ENCODE data around the gene SMS. TPM values are rescaled to one million over a fixed set of nuclear protein-coding genes. Genes with fewer than 3 reads are reported as not detected.

Gene SMS
- total RNA-seq, 1 experiment from 2014 or later, result 218 TPM

DNA sequence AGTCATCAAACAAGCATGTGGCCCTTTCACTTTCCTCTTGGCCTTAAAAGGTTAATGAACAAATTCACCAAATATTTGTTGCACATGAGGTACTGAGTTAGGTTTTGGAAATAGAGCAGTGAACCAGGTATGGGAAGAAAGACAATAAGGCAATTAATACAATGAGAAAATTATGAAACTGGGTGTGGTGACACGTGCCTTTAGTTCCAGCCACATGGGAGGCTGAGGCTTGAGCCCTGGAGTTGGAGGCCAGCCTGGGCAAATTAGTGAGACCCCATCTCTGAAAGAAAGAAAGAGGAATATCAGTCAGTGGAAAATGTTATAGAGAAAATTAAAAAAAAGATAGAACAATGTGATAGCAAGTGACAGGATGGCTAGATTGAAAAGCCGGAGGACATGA is 99.7 kb downstream of the SMS start:
- Histone ChIP-seq H3F3A (ENCODE audit: insufficient read depth, low read depth) (no peaks in the 10 kb centered on the region), H3K4me2 (0 out of 2 replicates have a peak overlapping the region, but pooled peaks have one; percentile 34), H3K4me3 (no peak overlapping the region), H3K27ac (peak overlapping the region; percentile 37), H3K36me3 (ENCODE audit: low read depth) (no peaks in the 10 kb centered on the region), H3K27me3 (ENCODE audit: insufficient read depth, low read depth) (no peaks in the 10 kb centered on the region), H3K9me3 (ENCODE audit: insufficient read depth, low read depth) (no peaks in the 10 kb centered on the region), H2AFZ (no peak overlapping the region), H3K4me1 (replicated peaks; ENCODE audit: insufficient read depth) (peaks cover 8% of the 10 kb centered on the region; the same call in 1 of the 2 replicates), H3K9me2 (ENCODE audit: insufficient read depth) (no peaks in the 10 kb centered on the region), H3K79me2 (ENCODE audit: low read depth) (no peaks in the 10 kb centered on the region), H4K20me1 (ENCODE audit: insufficient read depth) (no peaks in the 10 kb centered on the region)
- intact Hi-C loops (cut with micrococcal nuclease; ENCODE audit: unreplicated experiment), result no loop called here
- no TSS peak for BruUV-seq (replicated peaks)
- DNase-seq, result peak in 1 of 2 experiments; percentile 47
- ChIA-PET POLR2A (ENCODE audit: unreplicated experiment) (no interaction called here), CTCF (no interaction called here)
- TF ChIP-seq, protein P1, sequence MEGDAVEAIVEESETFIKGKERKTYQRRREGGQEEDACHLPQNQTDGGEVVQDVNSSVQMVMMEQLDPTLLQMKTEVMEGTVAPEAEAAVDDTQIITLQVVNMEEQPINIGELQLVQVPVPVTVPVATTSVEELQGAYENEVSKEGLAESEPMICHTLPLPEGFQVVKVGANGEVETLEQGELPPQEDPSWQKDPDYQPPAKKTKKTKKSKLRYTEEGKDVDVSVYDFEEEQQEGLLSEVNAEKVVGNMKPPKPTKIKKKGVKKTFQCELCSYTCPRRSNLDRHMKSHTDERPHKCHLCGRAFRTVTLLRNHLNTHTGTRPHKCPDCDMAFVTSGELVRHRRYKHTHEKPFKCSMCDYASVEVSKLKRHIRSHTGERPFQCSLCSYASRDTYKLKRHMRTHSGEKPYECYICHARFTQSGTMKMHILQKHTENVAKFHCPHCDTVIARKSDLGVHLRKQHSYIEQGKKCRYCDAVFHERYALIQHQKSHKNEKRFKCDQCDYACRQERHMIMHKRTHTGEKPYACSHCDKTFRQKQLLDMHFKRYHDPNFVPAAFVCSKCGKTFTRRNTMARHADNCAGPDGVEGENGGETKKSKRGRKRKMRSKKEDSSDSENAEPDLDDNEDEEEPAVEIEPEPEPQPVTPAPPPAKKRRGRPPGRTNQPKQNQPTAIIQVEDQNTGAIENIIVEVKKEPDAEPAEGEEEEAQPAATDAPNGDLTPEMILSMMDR (conservative IDR thresholded peaks at IDR 0.05), result no peak
- no peak for TF ChIP-seq EZH2 (IDR thresholded peaks at IDR 0.05; ENCODE audit: low read depth)

DNA sequence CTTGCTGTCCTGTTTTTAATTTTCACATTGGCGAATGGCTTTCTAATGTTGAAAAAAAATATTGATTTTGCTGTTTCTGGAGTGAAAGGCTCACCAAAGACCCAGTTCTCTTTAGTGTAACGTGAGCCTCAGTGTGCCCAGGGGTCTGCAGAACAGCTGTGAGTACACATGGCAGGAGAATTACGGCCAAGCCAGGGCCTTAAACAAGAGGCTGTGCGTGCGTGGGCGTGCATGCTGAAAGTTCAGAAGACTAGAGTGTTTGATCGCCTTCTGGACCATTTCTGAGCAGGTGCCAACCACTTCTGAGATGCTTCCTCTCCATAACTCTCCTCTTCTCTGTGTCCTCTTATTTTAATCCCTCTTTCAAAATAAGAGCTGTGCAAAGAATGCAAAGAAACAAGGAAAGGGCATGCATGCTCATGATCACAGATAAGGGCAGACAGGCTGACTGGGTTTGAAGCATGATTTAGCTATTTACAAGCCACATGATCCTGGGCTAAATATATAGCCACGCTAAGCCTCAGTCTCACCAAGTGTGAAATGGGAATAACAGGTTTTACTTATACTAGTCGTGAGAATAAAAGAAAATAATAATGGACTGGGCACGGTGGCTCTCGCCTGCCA is 101.5 kb downstream of the SMS start:
- no TSS peak for BruUV-seq (replicated peaks)
- Histone ChIP-seq H3K4me1 (replicated peaks; ENCODE audit: insufficient read depth) (peaks cover 8% of the 10 kb centered on the region; the same call in 1 of the 2 replicates), H2AFZ (no peak overlapping the region), H3K4me3 (no peak overlapping the region), H3K4me2 (no peak overlapping the region), H3K9me3 (ENCODE audit: insufficient read depth, low read depth) (no peaks in the 10 kb centered on the region), H4K20me1 (ENCODE audit: insufficient read depth) (no peaks in the 10 kb centered on the region), H3K79me2 (ENCODE audit: low read depth) (no peaks in the 10 kb centered on the region), H3K9me2 (ENCODE audit: insufficient read depth) (no peaks in the 10 kb centered on the region), H3K27me3 (ENCODE audit: insufficient read depth, low read depth) (no peaks in the 10 kb centered on the region), H3F3A (ENCODE audit: insufficient read depth, low read depth) (no peaks in the 10 kb centered on the region), H3K36me3 (ENCODE audit: low read depth) (no peaks in the 10 kb centered on the region), H3K27ac (no peak overlapping the region)
- TF ChIP-seq, protein P1 (conservative IDR thresholded peaks at IDR 0.05), result no peak
- TF ChIP-seq EZH2 (IDR thresholded peaks at IDR 0.05; ENCODE audit: low read depth), result no peak
- POLR2A ChIA-PET (ENCODE audit: unreplicated experiment), result no interaction called here
- DNase-seq, result no peak
- CTCF ChIA-PET, result no interaction called here
- intact Hi-C loops (cut with micrococcal nuclease; ENCODE audit: unreplicated experiment), result no loop called here

DNA sequence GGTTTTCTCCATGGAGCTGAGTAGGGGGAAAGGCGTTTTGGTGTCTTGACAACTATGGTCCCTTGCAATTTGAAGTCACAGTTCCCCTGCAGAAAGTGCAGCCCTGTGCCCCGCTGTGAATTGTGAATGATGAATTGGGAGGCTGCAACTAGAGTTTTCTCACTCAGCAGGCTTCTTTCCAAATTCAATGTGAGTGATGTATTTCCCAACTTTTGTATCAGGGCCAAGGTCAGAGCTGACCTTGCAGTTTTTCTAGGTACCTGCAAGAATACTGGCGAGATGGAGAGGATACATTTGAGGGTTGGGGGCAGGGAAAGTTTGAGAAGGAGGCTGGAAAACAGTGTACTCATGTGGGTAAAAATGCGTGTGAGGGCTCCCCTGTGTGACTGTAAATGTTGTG is 103.4 kb downstream of the SMS start:
- Histone ChIP-seq H3K36me3 (ENCODE audit: low read depth) (no peaks in the 10 kb centered on the region), H3K4me2 (no peak overlapping the region), H3K9me2 (ENCODE audit: insufficient read depth) (no peaks in the 10 kb centered on the region), H2AFZ (no peak overlapping the region), H3K4me3 (no peak overlapping the region), H3K79me2 (ENCODE audit: low read depth) (no peaks in the 10 kb centered on the region), H4K20me1 (ENCODE audit: insufficient read depth) (no peaks in the 10 kb centered on the region), H3K9me3 (ENCODE audit: insufficient read depth, low read depth) (no peaks in the 10 kb centered on the region), H3K27me3 (ENCODE audit: insufficient read depth, low read depth) (no peaks in the 10 kb centered on the region), H3F3A (ENCODE audit: insufficient read depth, low read depth) (no peaks in the 10 kb centered on the region), H3K4me1 (replicated peaks; ENCODE audit: insufficient read depth) (peaks cover 8% of the 10 kb centered on the region; the same call in 1 of the 2 replicates), H3K27ac (no peak overlapping the region)
- intact Hi-C loops (cut with micrococcal nuclease; ENCODE audit: unreplicated experiment), result no loop called here
- ChIA-PET POLR2A (ENCODE audit: unreplicated experiment) (no interaction called here), CTCF (no interaction called here)
- TF ChIP-seq, protein P1 (conservative IDR thresholded peaks at IDR 0.05), result no peak
- TF ChIP-seq EZH2 (IDR thresholded peaks at IDR 0.05; ENCODE audit: low read depth), result no peak
- no TSS peak for BruUV-seq (replicated peaks)
- DNase-seq, result no peak

Other genes with a start within 250 kb of the SMS start
- gene SMPX, start 182.6 kb upstream of the SMS start, total RNA-seq (2021), result not detected in 2 replicates
- gene MBTPS2, start 101.1 kb upstream of the SMS start, total RNA-seq (2021), result 12.7 and 16.9 TPM in 2 replicates
- 2.0 and 2.1 TPM in 2 replicates for gene YY2, start 84.7 kb upstream of the SMS start, total RNA-seq (2021)
- gene PHEX, start 91.6 kb downstream of the SMS start, total RNA-seq (2021), result 2.1 and 3.5 TPM in 2 replicates